DND-41 (cell line): ENCODE results near the gene GYS2.

ENCODE experiments used
- ATAC-seq: fragments of 200-7000 bp; cut with Tn5 transposase; 3 replicates; pipeline ENCODE4 v1.9.1; 2021; ENCODE audit warnings: low read depth; ENCODE audit not compliant: insufficient read depth
- DNase-seq: peaks from one replicate; pipeline ENCODE4 v3.0.0-alpha.2; 2020
- H2AFZ ChIP-seq: 2 replicates; pipeline ENCODE4 v1.6.0; 2012; ENCODE audit warnings: low read depth, low read length
- H3K27ac ChIP-seq: 2 replicates; pipeline ENCODE4 v1.5.1; 2012; ENCODE audit warnings: low read length, inconsistent platforms
- H3K27me3 ChIP-seq: fragments of 200-600 bp; sonication (generic); 2 replicates; pipeline ENCODE4 v1.6.0; 2012; ENCODE audit warnings: low read length, mild to moderate bottlenecking, inconsistent platforms; ENCODE audit not compliant: insufficient read depth, poor library complexity
- H3K36me3 ChIP-seq: 2 replicates; pipeline ENCODE4 v1.5.1; 2012; ENCODE audit warnings: low read length, inconsistent platforms; ENCODE audit not compliant: insufficient read depth
- H3K4me1 ChIP-seq: 2 replicates; pipeline ENCODE4 v1.5.1; 2012; ENCODE audit warnings: mild to moderate bottlenecking, low read length; ENCODE audit not compliant: insufficient read depth
- H3K4me2 ChIP-seq: 2 replicates; pipeline ENCODE4 v1.6.0; 2012; ENCODE audit warnings: mild to moderate bottlenecking, moderate library complexity, low read length, inconsistent platforms; ENCODE audit not compliant: insufficient read depth
- H3K4me3 ChIP-seq, 2 experiments: fragments of 200-600 bp in 1 of 2; shearing (Covaris generic) in 1 of 2; 2 replicates each; pipeline ENCODE4 v1.5.1; 2012 to 2016; ENCODE audit warnings: inconsistent platforms in 2 of 2, low read length in 2 of 2, mild to moderate bottlenecking in 2 of 2, low read depth in 1 of 2, moderate library complexity in 1 of 2
- H3K79me2 ChIP-seq: 2 replicates; pipeline ENCODE4 v1.6.0; 2012; ENCODE audit warnings: low read length, inconsistent platforms; ENCODE audit not compliant: insufficient read depth
- H3K9ac ChIP-seq: 2 replicates; pipeline ENCODE4 v1.6.0; 2012; ENCODE audit warnings: low read depth, mild to moderate bottlenecking, inconsistent platforms, low read length, moderate library complexity
- H3K9me3 ChIP-seq: 2 replicates; pipeline ENCODE4 v1.5.1; 2012; ENCODE audit warnings: low read length, moderate library complexity, mild to moderate bottlenecking, inconsistent platforms; ENCODE audit not compliant: insufficient read depth, severe bottlenecking
- H4K20me1 ChIP-seq: 2 replicates; pipeline ENCODE4 v1.6.0; 2012; ENCODE audit warnings: low read length; ENCODE audit not compliant: insufficient read depth
- CTCF ChIP-seq: IDR thresholded peaks from 2 replicates; pipeline ENCODE4 v1.5.1; 2012; ENCODE audit warnings: borderline replicate concordance, low read length, moderate library complexity, mild to moderate bottlenecking; ENCODE audit not compliant: poor library complexity, severe bottlenecking; ENCODE audit errors: extremely low read depth
- EZH2 ChIP-seq: IDR thresholded peaks from 3 replicates; pipeline ENCODE4 v1.6.1; 2012; ENCODE audit warnings: borderline replicate concordance, low read depth, mild to moderate bottlenecking, moderate library complexity, low read length, inconsistent platforms; ENCODE audit not compliant: severe bottlenecking

GYS2 gene

GRCh38 chr12:21553329-21553675 lies 51.3 kb downstream of the GYS2 start:
- no peaks in the 10 kb centered on the region for H4K20me1 ChIP-seq
- H3K4me3 ChIP-seq = no peak overlapping the region
- H3K4me2 ChIP-seq = no peak overlapping the region
- TF ChIP-seq EZH2 = no peak
- TF ChIP-seq CTCF = no peak
- H3K27ac ChIP-seq = no peak overlapping the region
- ATAC-seq = no peak
- no peak overlapping the region for H2AFZ ChIP-seq
- no peaks in the 10 kb centered on the region for H3K9me3 ChIP-seq
- no peak for DNase-seq
- no peaks in the 10 kb centered on the region for H3K79me2 ChIP-seq
- H3K36me3 ChIP-seq = no peaks in the 10 kb centered on the region
- H3K27me3 ChIP-seq = no peaks in the 10 kb centered on the region
- no peak overlapping the region for H3K9ac ChIP-seq
- H3K4me1 ChIP-seq = no peaks in the 10 kb centered on the region

GRCh38 chr12:21552635-21553328 lies 51.9 kb downstream of the GYS2 start:
- no peaks in the 10 kb centered on the region for H3K27me3 ChIP-seq
- no peak overlapping the region for H3K4me3 ChIP-seq
- no peak overlapping the region for H2AFZ ChIP-seq
- H3K4me1 ChIP-seq = no peaks in the 10 kb centered on the region
- no peak overlapping the region for H3K4me2 ChIP-seq
- H3K36me3 ChIP-seq = no peaks in the 10 kb centered on the region
- H4K20me1 ChIP-seq = no peaks in the 10 kb centered on the region
- H3K9me3 ChIP-seq = no peaks in the 10 kb centered on the region
- H3K79me2 ChIP-seq = no peaks in the 10 kb centered on the region
- H3K9ac ChIP-seq = no peak overlapping the region
- TF ChIP-seq CTCF (no peak), EZH2 (no peak)
- ATAC-seq (no peak), DNase-seq (no peak)
- H3K27ac ChIP-seq = no peak overlapping the region

GRCh38 chr12:21551841-21552465 lies 52.7 kb downstream of the GYS2 start:
- Histone ChIP-seq H3K4me2 (no peak overlapping the region), H3K9me3 (no peaks in the 10 kb centered on the region), H3K27ac (no peak overlapping the region), H3K4me1 (no peaks in the 10 kb centered on the region), H3K79me2 (no peaks in the 10 kb centered on the region), H2AFZ (no peak overlapping the region), H4K20me1 (no peaks in the 10 kb centered on the region), H3K4me3 (no peak overlapping the region), H3K9ac (no peak overlapping the region), H3K27me3 (peaks cover under 1% of the 10 kb centered on the region), H3K36me3 (no peaks in the 10 kb centered on the region)
- ATAC-seq (no peak), DNase-seq (no peak)
- no peak for TF ChIP-seq EZH2
- no peak for TF ChIP-seq CTCF
